Endodermal cell (in vitro differentiated cells): ENCODE data around the gene KLF16. TPM values are rescaled to one million over a fixed set of nuclear protein-coding genes. Genes with fewer than 3 reads are reported as not detected.

ENCODE experiments used
- DNase-seq: peaks from one replicate; pipeline ENCODE4 v3.0.0-alpha.2; 2017
- H3K27ac ChIP-seq: 2 replicates; pipeline ENCODE4 v1.5.1; 2013; ENCODE audit warnings: mild to moderate bottlenecking, low read depth, low read length, moderate library complexity
- H3K27me3 ChIP-seq: 2 replicates; pipeline ENCODE4 v1.6.1; 2013; ENCODE audit warnings: mild to moderate bottlenecking, low read length, moderate library complexity; ENCODE audit not compliant: insufficient read depth, control insufficient read depth, poor library complexity, severe bottlenecking
- H3K36me3 ChIP-seq: 2 replicates; pipeline ENCODE4 v1.7.0; 2013; ENCODE audit warnings: mild to moderate bottlenecking, low read length, moderate library complexity; ENCODE audit not compliant: control insufficient read depth, insufficient read depth
- H3K4me1 ChIP-seq: one replicate; pipeline ENCODE4 v1.7.0; 2013; ENCODE audit warnings: low read length; ENCODE audit not compliant: control insufficient read depth, insufficient read depth
- H3K4me3 ChIP-seq: 2 replicates; pipeline ENCODE4 v1.5.1; 2013; ENCODE audit warnings: mild to moderate bottlenecking, low read length, moderate library complexity
- H3K9ac ChIP-seq: 2 replicates; pipeline ENCODE4 v1.6.1; 2013; ENCODE audit warnings: mild to moderate bottlenecking, low read length, moderate library complexity; ENCODE audit not compliant: poor library complexity, severe bottlenecking; ENCODE audit errors: extremely low read depth
- H3K9me3 ChIP-seq: 2 replicates; pipeline ENCODE4 v1.6.1; 2013; ENCODE audit warnings: mild to moderate bottlenecking, low read length, moderate library complexity; ENCODE audit not compliant: control insufficient read depth
- H3K27ac Mint-ChIP-seq: 2 replicates; pipeline ENCODE4 v1.8.0; 2020; ENCODE audit warnings: mixed read lengths
- H3K27me3 Mint-ChIP-seq: 2 replicates; pipeline ENCODE4 v1.8.0; 2021; ENCODE audit warnings: mild to moderate bottlenecking, mixed read lengths; ENCODE audit not compliant: insufficient read depth
- H3K36me3 Mint-ChIP-seq: 2 replicates; pipeline ENCODE4 v1.8.0; 2020; ENCODE audit warnings: low read depth, mixed read lengths
- H3K4me1 Mint-ChIP-seq: 2 replicates; pipeline ENCODE4 v1.8.0; 2020; ENCODE audit warnings: mixed read lengths
- H3K4me3 Mint-ChIP-seq: 2 replicates; pipeline ENCODE4 v1.8.0; 2020; ENCODE audit warnings: mild to moderate bottlenecking, moderate library complexity, mixed read lengths
- H3K9me3 Mint-ChIP-seq: 2 replicates; pipeline ENCODE4 v1.8.0; 2020; ENCODE audit warnings: mild to moderate bottlenecking, mixed read lengths
- CTCF ChIP-seq: fragments of 200-600 bp; sonication (generic); conservative IDR thresholded peaks from 2 replicates; pipeline ENCODE4 v1.5.0; 2021; ENCODE audit warnings: antibody characterized with exemption, mild to moderate bottlenecking
- WGBS, 2 experiments: methylation state at CpG; one replicate each; pipeline versions ENCODE4 v1.1.5 to v1.1.7; 2013; ENCODE audit warnings: missing lambda C conversion rate in 2 of 2, mixed read lengths in 1 of 2; ENCODE audit not compliant: insufficient coverage in 1 of 2, insufficient read length in 1 of 2; 5-methylcytosine and 5-hydroxymethylcytosine counted together
- total RNA-seq, 2 donors: library from RNA; stranded (reverse); fragmentation: NEBNext Ultra II Directional in 1 of 2; extraction: Animal tissue kit (Norgen Biotek cat#: 25700) in 1 of 2; gene quantifications; 2 replicates in 1 of 2; 3 replicates in 1 of 2; pipeline ENCODE4 v1.2.1, GENCODE V29; 2021

KLF16 gene
- total RNA-seq, 2 donors from 2014 or later: 39.0 to 42.9 TPM

GRCh38 chr19:1855828-1856255 lies 7.5 kb downstream of the KLF16 start:
- H3K36me3 Mint-ChIP-seq: peaks cover 7% of the 10 kb centered on the region
- Histone ChIP-seq H3K36me3 (peaks cover 4% of the 10 kb centered on the region), H3K27me3 (no peaks in the 10 kb centered on the region), H3K4me1 (peaks cover 28% of the 10 kb centered on the region), H3K4me3 (peak overlapping the region; percentile 40), H3K9me3 (no peaks in the 10 kb centered on the region), H3K27ac (peak overlapping the region; percentile 89), H3K9ac (no peak overlapping the region)
- peak; percentile 65 for DNase-seq
- peak overlapping the region; percentile 84 for H3K27ac Mint-ChIP-seq
- no peak for TF ChIP-seq CTCF
- peak overlapping the region; percentile 39 for H3K4me3 Mint-ChIP-seq
- H3K9me3 Mint-ChIP-seq: no peaks in the 10 kb centered on the region
- peaks cover 30% of the 10 kb centered on the region for H3K4me1 Mint-ChIP-seq
- 72 to 81% methylated on average over 5 to 13 of the region's 13 CpGs for WGBS, 2 experiments
- no peaks in the 10 kb centered on the region for H3K27me3 Mint-ChIP-seq

- peaks cover 27% of the 10 kb centered on the region for H3K4me1 Mint-ChIP-seq
- H3K36me3 ChIP-seq: peaks cover 4% of the 10 kb centered on the region
- no peaks in the 10 kb centered on the region for H3K9me3 Mint-ChIP-seq
- H3K36me3 Mint-ChIP-seq: peaks cover 8% of the 10 kb centered on the region
- H3K27ac Mint-ChIP-seq: peak overlapping the region; percentile 84
- TF ChIP-seq CTCF: no peak
- DNase-seq: peak; percentile 99
- no peaks in the 10 kb centered on the region for H3K27me3 ChIP-seq
- peak overlapping the region; percentile 39 for H3K4me3 Mint-ChIP-seq
- H3K9ac ChIP-seq: no peak overlapping the region
- no peaks in the 10 kb centered on the region for H3K9me3 ChIP-seq
- WGBS, 2 experiments: 22 to 42% methylated on average over 9 to 32 of the region's 33 CpGs
- H3K4me3 ChIP-seq: peak overlapping the region; percentile 40
- H3K27me3 Mint-ChIP-seq: no peaks in the 10 kb centered on the region
- peaks cover 28% of the 10 kb centered on the region for H3K4me1 ChIP-seq
- peak overlapping the region; percentile 89 for H3K27ac ChIP-seq
These were observed 8.1 kb downstream of the KLF16 start for GRCh38 chr19:1855040-1855827.

- Mint-ChIP-seq H3K4me1 (peaks cover 27% of the 10 kb centered on the region), H3K27me3 (no peaks in the 10 kb centered on the region), H3K4me3 (peak overlapping the region; percentile 39), H3K27ac (peak overlapping the region; percentile 66), H3K36me3 (peaks cover 8% of the 10 kb centered on the region), H3K9me3 (no peaks in the 10 kb centered on the region)
- Histone ChIP-seq H3K9me3 (no peaks in the 10 kb centered on the region), H3K27me3 (no peaks in the 10 kb centered on the region), H3K27ac (peak overlapping the region; percentile 74), H3K4me3 (no peak overlapping the region), H3K4me1 (peaks cover 24% of the 10 kb centered on the region), H3K36me3 (peaks cover 4% of the 10 kb centered on the region), H3K9ac (no peak overlapping the region)
- peak; percentile 31 for TF ChIP-seq CTCF
- DNase-seq: no peak
- 86 to 88% methylated on average over 19 to 37 of the region's 37 CpGs for WGBS, 2 experiments
These were observed 8.8 kb downstream of the KLF16 start for GRCh38 chr19:1854542-1855039.
